ENCODE measurements around the gene LRCH1. TPM values are rescaled to one million over a fixed set of nuclear protein-coding genes. Genes with fewer than 3 reads are reported as not detected.
A peak's percentile ranks its signal among the peaks of the same experiment; 100 is the strongest.

LRCH1 gene
- total and polyA plus RNA-seq, 5 donors from 2014 or later: 2.6 to 23.5 (median 3.4) TPM

GRCh38 chr13:46795321-46795720 lies 242.4 kb downstream of the LRCH1 start:
- Histone ChIP-seq H3K4me1 (ENCODE audit: control insufficient read depth, insufficient read depth, low read length, poor library complexity, severe bottlenecking) (peaks cover 17% of the 10 kb centered on the region), H3K4me3 (ENCODE audit: low read depth, low read length) (no peak overlapping the region), H3K27ac (ENCODE audit: insufficient read depth, low read length, poor library complexity, severe bottlenecking) (no peak overlapping the region), H3K27me3 (ENCODE audit: control insufficient read depth, insufficient read depth, low read length) (no peaks in the 10 kb centered on the region), H3K9me3 (ENCODE audit: control insufficient read depth in 2 of 2, low read length in 2 of 2) (no peaks in the 10 kb centered on the region), H3K36me3 (ENCODE audit: control insufficient read depth, insufficient read depth, low read length) (peaks cover 7% of the 10 kb centered on the region)
- peak overlapping the region in 1 of 3 donors; percentile 39 for H3K27ac Mint-ChIP-seq
- H3K36me3 Mint-ChIP-seq: peaks cover 7% of the 10 kb centered on the region
- ATAC-seq (ENCODE audit: low read depth in 2 of 2) (no peak), DNase-seq (no peak)
- peaks cover 0 to 2% (median 0%) of the 10 kb centered on the region in 7 donors for H3K9me3 Mint-ChIP-seq
- H3K4me3 Mint-ChIP-seq: peak overlapping the region; percentile 44 to 96 (median 83)
- H3K27me3 Mint-ChIP-seq: peaks cover 4% of the 10 kb centered on the region
- peaks cover 22 to 51% (median 44%) of the 10 kb centered on the region in 4 donors for H3K4me1 Mint-ChIP-seq

DNA sequence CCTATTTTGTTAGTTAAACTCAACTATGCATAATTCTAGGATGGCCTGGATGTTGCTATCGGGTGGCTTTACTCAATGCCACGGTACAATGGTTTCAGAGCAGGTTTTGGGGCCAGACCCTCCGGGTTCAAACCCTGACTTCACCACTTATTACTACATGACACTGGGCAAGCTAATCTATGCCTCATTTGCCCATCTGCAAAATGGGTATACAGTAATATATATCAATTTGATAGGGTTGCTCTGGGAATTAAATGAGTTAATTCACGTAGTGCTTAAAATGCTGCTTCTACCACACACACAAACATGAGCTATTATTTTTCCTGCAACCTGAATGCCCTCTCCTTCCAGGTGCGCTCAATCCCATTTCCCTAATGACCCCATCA lies 243.2 kb downstream of the LRCH1 start:
- H3K27ac ChIP-seq (ENCODE audit: insufficient read depth, low read length, poor library complexity, severe bottlenecking): no peak overlapping the region
- no peaks in the 10 kb centered on the region for H3K36me3 ChIP-seq (ENCODE audit: control insufficient read depth, insufficient read depth, low read length)
- H3K4me3 ChIP-seq (ENCODE audit: low read depth, low read length): peak overlapping the region; percentile 81
- no peak for ATAC-seq (ENCODE audit: low read depth in 2 of 2)
- no peaks in the 10 kb centered on the region for H3K36me3 Mint-ChIP-seq
- no peak for DNase-seq
- peaks cover 4% of the 10 kb centered on the region for H3K27me3 Mint-ChIP-seq
- peak overlapping the region; percentile 92 to 98 (median 96) for H3K4me3 Mint-ChIP-seq
- no peaks in the 10 kb centered on the region for H3K27me3 ChIP-seq (ENCODE audit: control insufficient read depth, insufficient read depth, low read length)
- H3K4me1 ChIP-seq (ENCODE audit: control insufficient read depth, insufficient read depth, low read length, poor library complexity, severe bottlenecking): peaks cover 17% of the 10 kb centered on the region
- H3K9me3 Mint-ChIP-seq: peaks cover 0 to 2% (median 0%) of the 10 kb centered on the region in 7 donors
- peak overlapping the region; percentile 94 to 99 (median 98) for H3K27ac Mint-ChIP-seq
- H3K9me3 ChIP-seq (ENCODE audit: control insufficient read depth in 2 of 2, low read length in 2 of 2): no peaks in the 10 kb centered on the region
- peaks cover 22 to 48% (median 37%) of the 10 kb centered on the region in 4 donors for H3K4me1 Mint-ChIP-seq

- H3K36me3 Mint-ChIP-seq: no peaks in the 10 kb centered on the region
- Histone ChIP-seq H3K9me3 (ENCODE audit: control insufficient read depth in 2 of 2, low read length in 2 of 2) (no peaks in the 10 kb centered on the region), H3K4me3 (ENCODE audit: low read depth, low read length) (peak within 1 kb of the TSS; percentile 81), H3K4me1 (ENCODE audit: control insufficient read depth, insufficient read depth, low read length, poor library complexity, severe bottlenecking) (peaks cover 17% of the 10 kb centered on the region), H3K27ac (ENCODE audit: insufficient read depth, low read length, poor library complexity, severe bottlenecking) (peak within 1 kb of the TSS; percentile 71), H3K36me3 (ENCODE audit: control insufficient read depth, insufficient read depth, low read length) (no peaks in the 10 kb centered on the region), H3K27me3 (ENCODE audit: control insufficient read depth, insufficient read depth, low read length) (no peaks in the 10 kb centered on the region)
- peaks cover 22 to 48% (median 37%) of the 10 kb centered on the region in 4 donors for H3K4me1 Mint-ChIP-seq
- H3K4me3 Mint-ChIP-seq: peak within 1 kb of the TSS; percentile 92 to 98 (median 96)
- DNase-seq (peak; percentile 80 to 91 (median 81)), ATAC-seq (ENCODE audit: low read depth in 2 of 2) (peak; percentile 86 to 88)
- peaks cover 0 to 2% (median 0%) of the 10 kb centered on the region in 7 donors for H3K9me3 Mint-ChIP-seq
- H3K27me3 Mint-ChIP-seq: peaks cover 9% of the 10 kb centered on the region
- peak within 1 kb of the TSS; percentile 94 to 99 (median 98) for H3K27ac Mint-ChIP-seq
Measured at GRCh38 chr13:46796515-46797474, 243.8 kb downstream of the LRCH1 start, which contains the start of gene ESD. ESD (minus strand) TSS chr13:46797161; CDS start chr13:46791413, 5,748 bp downstream.

- peak overlapping the region; percentile 71 for H3K27ac ChIP-seq (ENCODE audit: insufficient read depth, low read length, poor library complexity, severe bottlenecking)
- ATAC-seq (ENCODE audit: low read depth in 2 of 2): no peak
- no peaks in the 10 kb centered on the region for H3K36me3 ChIP-seq (ENCODE audit: control insufficient read depth, insufficient read depth, low read length)
- Mint-ChIP-seq H3K27ac (peak overlapping the region; percentile 94 to 99 (median 98)), H3K27me3 (peaks cover 10% of the 10 kb centered on the region), H3K4me3 (peak overlapping the region; percentile 92 to 98 (median 96)), H3K4me1 (peaks cover 22 to 46% (median 36%) of the 10 kb centered on the region in 4 donors), H3K9me3 (peaks cover 0 to 2% (median 0%) of the 10 kb centered on the region in 7 donors), H3K36me3 (no peaks in the 10 kb centered on the region)
- peak overlapping the region; percentile 81 for H3K4me3 ChIP-seq (ENCODE audit: low read depth, low read length)
- H3K9me3 ChIP-seq (ENCODE audit: control insufficient read depth in 2 of 2, low read length in 2 of 2): no peaks in the 10 kb centered on the region
- no peak for DNase-seq
- H3K27me3 ChIP-seq (ENCODE audit: control insufficient read depth, insufficient read depth, low read length): no peaks in the 10 kb centered on the region
- peaks cover 17% of the 10 kb centered on the region for H3K4me1 ChIP-seq (ENCODE audit: control insufficient read depth, insufficient read depth, low read length, poor library complexity, severe bottlenecking)
Measured at GRCh38 chr13:46797501-46798237, 244.7 kb downstream of the LRCH1 start.

- Histone ChIP-seq H3K4me1 (ENCODE audit: control insufficient read depth, insufficient read depth, low read length, poor library complexity, severe bottlenecking) (peaks cover 17% of the 10 kb centered on the region), H3K27me3 (ENCODE audit: control insufficient read depth, insufficient read depth, low read length) (no peaks in the 10 kb centered on the region), H3K9me3 (ENCODE audit: control insufficient read depth in 2 of 2, low read length in 2 of 2) (no peaks in the 10 kb centered on the region), H3K4me3 (ENCODE audit: low read depth, low read length) (no peak overlapping the region), H3K27ac (ENCODE audit: insufficient read depth, low read length, poor library complexity, severe bottlenecking) (no peak overlapping the region), H3K36me3 (ENCODE audit: control insufficient read depth, insufficient read depth, low read length) (no peaks in the 10 kb centered on the region)
- DNase-seq: no peak
- ATAC-seq (ENCODE audit: low read depth in 2 of 2): no peak
- peaks cover 16 to 35% (median 26%) of the 10 kb centered on the region in 4 donors for H3K4me1 Mint-ChIP-seq
- no peaks in the 10 kb centered on the region for H3K36me3 Mint-ChIP-seq
- H3K9me3 Mint-ChIP-seq: peaks cover 0 to 2% (median 0%) of the 10 kb centered on the region in 7 donors
- no peak overlapping the region for H3K27ac Mint-ChIP-seq
- peaks cover 10% of the 10 kb centered on the region for H3K27me3 Mint-ChIP-seq
- H3K4me3 Mint-ChIP-seq: peak overlapping the region in 2 of 4 donors; percentile 53 to 79
Measured at GRCh38 chr13:46799139-46799538, 246.2 kb downstream of the LRCH1 start.

GRCh38 chr13:46801858-46802257 lies 248.9 kb downstream of the LRCH1 start:
- no peak overlapping the region for H3K4me3 ChIP-seq (ENCODE audit: low read depth, low read length)
- Mint-ChIP-seq H3K4me1 (peaks cover 0 to 11% (median 5%) of the 10 kb centered on the region in 4 donors), H3K4me3 (no peak overlapping the region), H3K9me3 (peaks cover 0 to 3% (median 0%) of the 10 kb centered on the region in 7 donors), H3K27me3 (peaks cover 20% of the 10 kb centered on the region), H3K27ac (no peak overlapping the region), H3K36me3 (peaks cover 4% of the 10 kb centered on the region)
- H3K4me1 ChIP-seq (ENCODE audit: control insufficient read depth, insufficient read depth, low read length, poor library complexity, severe bottlenecking): no peaks in the 10 kb centered on the region
- H3K36me3 ChIP-seq (ENCODE audit: control insufficient read depth, insufficient read depth, low read length): no peaks in the 10 kb centered on the region
- no peak for DNase-seq
- H3K9me3 ChIP-seq (ENCODE audit: control insufficient read depth in 2 of 2, low read length in 2 of 2): no peaks in the 10 kb centered on the region
- ATAC-seq (ENCODE audit: low read depth in 2 of 2): no peak
- H3K27ac ChIP-seq (ENCODE audit: insufficient read depth, low read length, poor library complexity, severe bottlenecking): no peak overlapping the region
- no peaks in the 10 kb centered on the region for H3K27me3 ChIP-seq (ENCODE audit: control insufficient read depth, insufficient read depth, low read length)

All from CD4-positive, CD25-positive, alpha-beta regulatory T cell (primary cell).